Cardiac muscle cell (in vitro differentiated cells and primary cell): Measurements from ENCODE around the gene MOV10L1. TPM values are rescaled to one million over a fixed set of nuclear protein-coding genes. Genes with fewer than 3 reads are reported as not detected.

Experiments
- DNase-seq, 2 donors: peaks; one replicate each; pipeline versions ENCODE4 v3.0.0 to v3.0.0-alpha.2; 2010 to 2017; ENCODE audit warnings: low read depth in 1 of 2, low spot score in 1 of 2
- H3K27ac ChIP-seq: fragments of 200-600 bp; sonication (generic); 2 replicates; pipeline ENCODE4 v1.5.1; 2016
- H3K27me3 ChIP-seq: fragments of 200-600 bp; sonication (generic); 2 replicates; pipeline ENCODE4 v1.6.0; 2016; ENCODE audit warnings: control low read depth
- H3K36me3 ChIP-seq: fragments of 200-600 bp; sonication (generic); 2 replicates; pipeline ENCODE4 v1.5.1; 2016; ENCODE audit warnings: control low read depth
- H3K4me1 ChIP-seq: fragments of 200-600 bp; sonication (generic); 2 replicates; pipeline ENCODE4 v1.8.1; 2017; ENCODE audit warnings: low read depth, mild to moderate bottlenecking, mixed run types
- H3K4me3 ChIP-seq: fragments of 200-600 bp; sonication (generic); 2 replicates; pipeline ENCODE4 v1.5.1; 2016; ENCODE audit warnings: mild to moderate bottlenecking
- H3K9me3 ChIP-seq: fragments of 200-600 bp; sonication (generic); 2 replicates; pipeline ENCODE4 v1.5.1; 2017; ENCODE audit warnings: low read depth, mild to moderate bottlenecking, control low read depth
- polyA plus RNA-seq: library from polyadenylated mRNA; unstranded; fragments of >200 nt; fragmentation: Nextera tagmentation; extraction: Ambion mirVana; gene quantifications from 2 replicates; pipeline ENCODE4 v1.2.1, GENCODE V29; 2016
- total RNA-seq: library from RNA; depleted of rRNA; stranded (reverse); fragments of >200 nt; gene quantifications from 2 replicates; pipeline ENCODE4 v1.2.3, GENCODE V29; 2016
- TF ChIP-seq, protein P1 (sequence below): IDR thresholded peaks from 2 replicates; pipeline ENCODE4 v1.5.1; 2012; ENCODE audit warnings: low read depth, mild to moderate bottlenecking, low read length

Gene MOV10L1
- total and polyA plus RNA-seq, 2 experiments from 2014 or later = 1.1 TPM; not detected in 1

DNA sequence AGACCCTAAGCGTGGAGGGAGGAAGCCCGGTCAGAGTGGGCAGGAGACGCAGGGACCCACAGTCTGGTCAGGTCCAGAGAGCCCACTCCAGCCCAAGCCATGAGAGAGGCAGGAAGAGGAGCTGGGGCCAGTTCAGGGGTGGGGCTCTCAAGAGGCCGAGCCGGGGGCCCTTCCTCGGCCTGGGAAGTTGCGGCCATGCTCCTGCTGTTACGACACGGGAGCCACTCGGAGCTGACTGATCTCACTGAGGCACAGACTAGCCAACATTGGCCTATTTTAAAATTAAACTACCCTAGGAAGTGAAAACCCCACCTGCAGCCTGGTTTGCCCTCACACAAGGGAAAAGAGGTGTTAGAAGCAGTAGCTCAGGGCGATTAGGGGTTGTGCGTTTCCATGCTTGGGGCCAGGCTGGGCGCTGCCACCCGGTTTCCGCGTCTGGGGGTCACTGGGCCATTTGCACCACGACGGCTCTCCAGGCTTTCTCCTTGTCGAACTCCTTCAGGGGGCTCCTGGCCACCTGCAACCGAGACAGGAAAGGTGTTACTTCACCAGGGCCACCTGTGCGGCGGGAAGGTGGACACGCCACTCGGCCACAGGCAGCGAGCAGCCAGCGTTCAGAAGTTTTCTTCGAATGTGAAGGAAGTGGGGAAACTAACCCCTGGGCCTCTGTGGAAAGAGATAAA lies 28.5 kb upstream of the MOV10L1 start:
- TF ChIP-seq, protein P1, sequence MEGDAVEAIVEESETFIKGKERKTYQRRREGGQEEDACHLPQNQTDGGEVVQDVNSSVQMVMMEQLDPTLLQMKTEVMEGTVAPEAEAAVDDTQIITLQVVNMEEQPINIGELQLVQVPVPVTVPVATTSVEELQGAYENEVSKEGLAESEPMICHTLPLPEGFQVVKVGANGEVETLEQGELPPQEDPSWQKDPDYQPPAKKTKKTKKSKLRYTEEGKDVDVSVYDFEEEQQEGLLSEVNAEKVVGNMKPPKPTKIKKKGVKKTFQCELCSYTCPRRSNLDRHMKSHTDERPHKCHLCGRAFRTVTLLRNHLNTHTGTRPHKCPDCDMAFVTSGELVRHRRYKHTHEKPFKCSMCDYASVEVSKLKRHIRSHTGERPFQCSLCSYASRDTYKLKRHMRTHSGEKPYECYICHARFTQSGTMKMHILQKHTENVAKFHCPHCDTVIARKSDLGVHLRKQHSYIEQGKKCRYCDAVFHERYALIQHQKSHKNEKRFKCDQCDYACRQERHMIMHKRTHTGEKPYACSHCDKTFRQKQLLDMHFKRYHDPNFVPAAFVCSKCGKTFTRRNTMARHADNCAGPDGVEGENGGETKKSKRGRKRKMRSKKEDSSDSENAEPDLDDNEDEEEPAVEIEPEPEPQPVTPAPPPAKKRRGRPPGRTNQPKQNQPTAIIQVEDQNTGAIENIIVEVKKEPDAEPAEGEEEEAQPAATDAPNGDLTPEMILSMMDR = no peak
- Histone ChIP-seq H3K9me3 (no peaks in the 10 kb centered on the region), H3K4me3 (no peak overlapping the region), H3K4me1 (peaks cover 21% of the 10 kb centered on the region), H3K27me3 (peaks cover 12% of the 10 kb centered on the region), H3K36me3 (no peaks in the 10 kb centered on the region), H3K27ac (no peak overlapping the region)
- DNase-seq = no peak

DNA sequence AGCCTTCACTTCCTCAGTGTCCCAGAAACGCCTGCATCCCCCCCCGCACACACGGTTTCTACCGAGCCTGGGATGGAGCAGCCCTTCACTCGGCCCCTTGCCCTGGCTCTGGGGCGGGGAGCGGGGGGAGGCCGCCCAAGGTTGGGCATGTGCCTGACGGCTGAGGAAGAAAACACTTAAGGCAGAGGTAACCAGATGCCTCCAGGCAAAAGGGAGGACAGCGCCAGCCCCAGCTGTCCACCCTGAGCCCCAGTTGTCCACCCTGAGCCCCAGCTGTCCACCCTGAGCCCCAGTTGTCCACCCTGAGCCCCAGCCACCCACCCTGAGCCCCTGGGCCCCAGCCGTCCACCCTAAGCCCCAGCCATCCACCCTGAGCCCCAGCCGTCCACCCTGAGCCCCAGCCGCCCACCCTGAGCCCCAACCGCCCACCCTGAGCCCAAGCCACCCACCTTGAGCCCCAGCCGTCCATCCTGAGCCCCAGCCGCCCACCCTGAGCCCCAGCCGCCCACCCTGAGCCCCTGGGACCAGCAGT lies 27.9 kb upstream of the MOV10L1 start:
- TF ChIP-seq, protein P1 = no peak
- Histone ChIP-seq H3K9me3 (no peaks in the 10 kb centered on the region), H3K36me3 (no peaks in the 10 kb centered on the region), H3K4me1 (peaks cover 21% of the 10 kb centered on the region), H3K27me3 (peaks cover 12% of the 10 kb centered on the region), H3K27ac (no peak overlapping the region), H3K4me3 (no peak overlapping the region)
- DNase-seq = no peak

DNA sequence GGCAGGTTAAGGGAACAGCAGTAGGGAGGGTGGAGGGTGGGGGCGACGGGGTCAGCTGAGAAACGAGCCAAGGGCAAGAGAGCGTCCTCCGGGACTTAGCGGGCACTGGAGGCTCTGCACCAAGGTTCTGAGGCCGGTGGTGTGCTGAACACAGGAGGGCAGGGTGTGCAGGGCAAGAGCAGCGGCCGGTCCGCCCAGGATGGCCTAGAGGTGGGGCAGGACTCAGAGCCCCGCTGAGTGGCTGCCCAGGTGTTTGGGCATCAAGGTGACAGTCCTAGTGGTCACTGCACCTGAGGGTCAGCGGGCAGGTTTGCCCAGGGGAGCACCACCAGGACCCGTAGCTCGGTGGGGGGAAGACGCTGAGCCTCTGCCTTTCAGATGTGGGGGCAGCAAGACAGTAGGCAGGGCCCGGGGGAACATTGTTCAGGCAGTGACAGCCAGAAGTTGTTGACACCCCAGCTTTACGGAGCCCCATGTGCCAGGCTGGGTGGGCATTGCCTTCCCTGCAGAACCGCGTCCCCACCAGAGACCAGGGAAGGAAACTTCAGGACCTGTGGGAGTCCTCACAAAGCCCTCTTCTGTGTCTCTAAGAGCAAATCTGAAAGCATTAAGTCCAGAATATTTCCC lies 27.2 kb upstream of the MOV10L1 start:
- TF ChIP-seq, protein P1 = no peak
- Histone ChIP-seq H3K4me1 (peaks cover 21% of the 10 kb centered on the region), H3K36me3 (no peaks in the 10 kb centered on the region), H3K27ac (no peak overlapping the region), H3K9me3 (no peaks in the 10 kb centered on the region), H3K4me3 (no peak overlapping the region), H3K27me3 (peaks cover 12% of the 10 kb centered on the region)
- DNase-seq = no peak

DNA sequence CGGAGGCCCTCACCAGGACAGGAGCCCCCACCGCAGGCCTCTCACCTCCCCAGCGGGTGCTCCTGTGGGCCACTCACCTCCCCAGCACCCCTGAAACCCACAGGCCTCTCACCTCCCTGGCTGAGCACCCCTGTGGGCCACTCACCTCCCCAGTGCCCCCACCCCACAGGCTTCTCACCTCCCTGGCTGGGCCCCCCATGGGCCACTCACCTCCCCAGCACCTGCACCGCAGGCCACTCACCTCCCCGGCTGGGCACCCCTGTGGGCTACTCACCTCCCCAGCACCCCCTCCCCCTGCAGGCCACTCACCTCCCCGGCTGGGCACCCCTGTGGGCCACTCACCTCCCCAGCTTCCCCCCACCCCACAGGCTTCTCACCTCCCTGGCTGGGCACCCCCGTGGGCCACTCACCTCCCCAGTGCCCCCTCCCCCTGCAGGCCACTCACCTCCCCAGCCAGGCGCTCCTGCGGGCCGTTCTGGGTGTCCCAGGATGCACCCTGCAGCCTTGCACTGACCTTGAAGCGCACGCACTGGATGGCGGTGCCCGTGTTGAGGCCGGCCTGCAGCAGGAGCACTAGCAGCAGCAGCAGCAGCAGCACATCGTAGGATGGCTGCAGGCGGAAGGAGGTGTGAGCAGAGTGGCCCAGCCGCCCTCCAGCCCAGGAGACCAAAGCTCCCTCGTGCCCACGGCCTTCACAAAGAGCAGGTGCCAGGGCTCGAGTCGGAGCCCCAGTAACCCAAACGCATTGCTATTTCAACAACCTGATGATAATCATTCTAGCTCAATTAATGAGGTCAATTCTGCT lies 26.0 kb upstream of the MOV10L1 start:
- Histone ChIP-seq H3K27me3 (peaks cover 2% of the 10 kb centered on the region), H3K4me1 (peaks cover 19% of the 10 kb centered on the region), H3K9me3 (no peaks in the 10 kb centered on the region), H3K4me3 (no peak overlapping the region), H3K36me3 (no peaks in the 10 kb centered on the region), H3K27ac (no peak overlapping the region)
- TF ChIP-seq, protein P1 = no peak
- DNase-seq = no peak

DNA sequence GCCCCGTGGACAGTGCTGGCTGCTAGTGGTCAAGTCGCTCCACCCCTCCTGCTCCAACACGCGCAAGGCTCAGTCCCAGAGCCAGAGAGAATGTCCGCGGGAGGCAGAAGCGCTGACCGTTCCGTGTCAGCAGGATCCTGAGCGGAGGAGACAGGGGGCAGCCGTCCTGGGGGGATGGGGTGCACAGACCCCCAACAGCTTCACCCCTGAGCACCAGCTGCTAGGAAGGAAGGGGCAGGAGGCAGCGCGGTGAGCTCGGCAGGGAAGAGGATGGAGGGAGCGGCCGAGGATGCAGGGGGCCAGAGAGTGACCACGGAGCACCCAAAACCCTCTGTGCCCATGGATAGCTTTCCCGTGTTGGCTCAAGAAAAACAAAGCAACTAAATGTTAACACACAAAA lies 25.4 kb upstream of the MOV10L1 start:
- Histone ChIP-seq H3K27ac (no peak overlapping the region), H3K27me3 (no peaks in the 10 kb centered on the region), H3K9me3 (no peaks in the 10 kb centered on the region), H3K4me3 (no peak overlapping the region), H3K4me1 (peaks cover 13% of the 10 kb centered on the region), H3K36me3 (no peaks in the 10 kb centered on the region)
- TF ChIP-seq, protein P1 = no peak
- DNase-seq = no peak
